OCI-M1 (cell line): ENCODE results near the gene BTN3A1.

ENCODE experiments used
- DNase-seq: peaks from one replicate; lab custom pipeline; 2025; lab: John Stamatoyannopoulos, UW

The BTN3A1 gene

GRCh38 chr6:26379740-26380139, 22.3 kb upstream of the BTN3A1 start:
- no peak for DNase-seq

GRCh38 chr6:26380256-26380655, 21.8 kb upstream of the BTN3A1 start:
- DNase-seq, result no peak

DNA sequence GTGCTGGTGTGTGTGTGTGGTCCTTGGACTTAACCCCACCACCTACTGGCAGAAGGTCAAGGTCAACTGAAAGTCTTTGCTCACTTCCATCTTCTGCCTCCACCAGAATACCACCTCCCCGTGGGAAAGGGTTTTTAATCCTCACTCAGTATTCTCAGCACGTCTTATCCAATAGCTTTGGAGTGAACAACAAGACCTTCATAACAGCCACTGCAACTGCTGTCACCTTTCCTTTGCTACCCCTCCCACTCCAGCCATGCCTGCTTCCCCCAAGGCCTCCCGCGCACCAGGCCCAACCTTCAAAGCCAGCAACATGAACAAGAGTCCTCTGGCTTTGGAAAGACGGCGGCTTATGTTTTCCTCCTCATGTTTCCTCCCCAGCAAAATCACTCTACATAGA, 20.0 kb upstream of the BTN3A1 start:
- DNase-seq, result no peak

DNA sequence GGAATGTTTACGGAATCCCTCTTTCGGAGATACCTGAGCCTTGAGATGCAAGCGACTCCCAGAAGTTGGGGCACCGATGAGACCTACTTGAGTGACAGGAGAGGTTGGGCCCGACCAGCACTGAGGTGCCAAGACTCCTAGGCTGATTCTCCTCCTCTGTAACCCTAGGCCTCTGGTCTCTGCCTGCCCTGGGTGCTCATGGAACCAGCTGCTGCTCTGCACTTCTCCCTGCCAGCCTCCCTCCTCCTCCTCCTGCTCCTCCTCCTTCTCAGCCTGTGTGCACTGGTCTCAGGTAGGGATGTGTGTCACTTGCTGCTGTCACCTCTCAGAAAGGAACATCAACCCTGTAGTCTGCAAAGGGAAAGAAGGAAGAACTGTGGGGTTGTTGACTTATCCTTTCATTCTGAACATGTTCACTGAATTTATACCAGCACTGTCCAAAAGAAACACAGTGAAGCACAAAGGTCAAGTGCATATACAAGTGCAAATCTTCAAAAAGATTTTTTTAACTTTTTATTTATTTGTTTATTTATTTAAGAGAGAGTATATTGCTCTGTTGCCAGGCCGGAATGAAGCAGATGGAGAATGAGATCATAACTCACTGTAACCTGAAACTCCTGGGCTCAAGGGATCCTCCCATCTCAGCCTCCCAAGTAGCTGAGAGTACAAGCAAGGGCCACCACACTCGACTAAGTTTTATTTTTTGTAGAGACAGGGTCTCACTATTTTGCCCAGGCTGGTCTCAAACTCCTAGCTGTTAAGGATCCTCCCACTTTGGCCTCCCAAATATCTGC, 18.3 kb upstream of the BTN3A1 start:
- DNase-seq, result peak; percentile 68

DNA sequence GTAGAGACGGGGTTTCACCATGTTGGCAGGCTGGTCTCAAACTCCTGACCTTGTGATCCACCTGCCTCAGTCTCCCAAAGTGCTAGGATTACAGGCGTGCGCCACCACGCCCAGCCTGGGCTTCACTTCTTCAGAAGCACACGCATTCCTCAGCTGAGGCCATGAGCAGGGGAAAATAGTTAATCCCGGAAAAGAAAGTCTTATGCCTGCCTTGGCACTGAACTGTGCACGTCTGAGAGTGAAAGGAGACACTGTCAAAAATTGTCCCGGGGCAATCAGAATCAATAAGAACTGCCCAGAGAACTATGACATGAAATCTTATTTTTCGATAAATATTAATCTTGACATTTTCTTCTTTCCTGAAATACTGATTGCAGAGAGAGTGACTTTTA, 16.3 kb upstream of the BTN3A1 start:
- DNase-seq, result no peak

DNA sequence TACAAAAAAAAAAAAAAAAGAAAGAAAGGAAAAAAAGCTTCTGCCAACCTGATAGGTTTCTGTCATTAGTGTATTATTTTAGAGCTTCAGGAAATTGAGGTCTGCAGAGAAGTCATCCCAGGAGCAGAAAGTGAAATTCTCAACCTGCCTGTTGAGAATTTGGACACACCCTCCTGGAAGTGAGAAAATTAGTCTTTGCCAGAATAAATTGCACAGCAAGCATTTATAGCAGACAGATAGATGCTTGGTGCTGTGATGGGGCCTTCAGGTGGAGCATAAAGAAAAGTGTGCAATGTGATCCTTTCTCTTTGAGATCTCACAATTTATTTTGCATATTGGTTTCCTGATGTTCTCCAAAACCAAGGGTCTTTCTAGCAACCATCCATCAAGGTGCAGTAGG, 14.5 kb upstream of the BTN3A1 start:
- DNase-seq, result no peak

DNA sequence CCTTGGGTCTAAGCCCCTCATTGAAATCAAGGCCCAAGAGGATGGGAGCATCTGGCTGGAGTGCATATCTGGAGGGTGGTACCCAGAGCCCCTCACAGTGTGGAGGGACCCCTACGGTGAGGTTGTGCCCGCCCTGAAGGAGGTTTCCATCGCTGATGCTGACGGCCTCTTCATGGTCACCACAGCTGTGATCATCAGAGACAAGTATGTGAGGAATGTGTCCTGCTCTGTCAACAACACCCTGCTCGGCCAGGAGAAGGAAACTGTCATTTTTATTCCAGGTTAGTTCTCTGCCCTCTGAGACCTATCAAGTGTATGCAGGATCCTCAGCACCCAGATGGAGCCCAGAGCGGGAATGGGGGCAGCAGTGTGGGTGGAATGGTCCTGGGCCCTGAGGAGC, 14.1 kb upstream of the BTN3A1 start:
- no peak for DNase-seq

DNA sequence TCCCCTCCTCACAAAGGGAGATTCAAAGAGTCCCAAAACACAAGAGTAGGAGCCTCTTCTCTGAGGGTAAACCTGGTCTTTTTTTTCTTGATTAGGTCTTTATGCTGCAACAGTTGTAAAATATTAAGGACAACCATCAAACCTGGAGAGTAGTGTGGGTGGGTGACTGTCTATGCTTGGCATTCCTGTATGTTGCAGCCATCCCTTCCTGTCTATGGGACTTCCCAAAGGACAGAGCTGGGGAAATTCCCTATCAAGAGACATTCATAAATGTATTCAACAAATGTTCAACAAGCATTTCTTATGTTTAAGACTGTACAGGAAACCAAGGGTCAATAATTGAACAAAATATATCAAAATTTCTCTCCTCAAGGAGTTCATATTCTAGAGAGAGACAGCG, 13.6 kb upstream of the BTN3A1 start:
- no peak for DNase-seq

- peak; percentile 74 for DNase-seq
These were observed 12.7 kb upstream of the BTN3A1 start for GRCh38 chr6:26389349-26389894.

GRCh38 chr6:26390531-26390930, 11.5 kb upstream of the BTN3A1 start:
- DNase-seq, result no peak

DNA sequence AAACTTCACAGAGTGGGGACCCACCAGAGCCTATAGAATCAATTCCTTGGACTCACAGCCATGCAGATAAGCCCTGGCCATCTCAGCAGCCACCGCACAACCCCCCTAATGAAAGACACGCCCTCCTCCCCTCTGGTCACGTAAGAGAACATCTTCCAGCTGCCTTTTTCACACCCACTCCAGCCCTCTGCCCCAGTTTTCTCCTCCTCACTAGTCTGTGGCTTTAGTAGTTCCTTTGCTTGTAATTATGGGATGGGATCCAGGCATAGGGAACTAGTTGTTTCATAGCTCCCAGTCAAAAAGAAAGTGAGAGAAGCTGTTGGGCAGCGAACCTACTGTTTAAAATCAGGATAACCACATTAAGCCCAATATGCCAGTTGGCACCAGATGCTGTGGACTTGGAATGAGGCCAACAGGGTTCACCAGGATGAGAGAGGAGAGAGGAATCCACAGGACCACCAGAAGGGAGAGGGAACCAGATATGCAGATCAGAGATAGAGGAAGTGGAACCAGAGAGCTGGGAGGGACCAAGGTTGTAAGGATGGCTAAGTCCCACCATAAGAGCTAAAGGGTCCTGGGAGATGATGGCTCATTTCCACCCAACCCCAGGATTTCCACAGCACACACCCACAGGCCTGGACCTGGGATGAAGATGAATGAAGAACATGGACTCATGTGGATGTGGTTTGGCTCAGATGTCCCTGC, 9.0 kb upstream of the BTN3A1 start:
- DNase-seq, result no peak

DNA sequence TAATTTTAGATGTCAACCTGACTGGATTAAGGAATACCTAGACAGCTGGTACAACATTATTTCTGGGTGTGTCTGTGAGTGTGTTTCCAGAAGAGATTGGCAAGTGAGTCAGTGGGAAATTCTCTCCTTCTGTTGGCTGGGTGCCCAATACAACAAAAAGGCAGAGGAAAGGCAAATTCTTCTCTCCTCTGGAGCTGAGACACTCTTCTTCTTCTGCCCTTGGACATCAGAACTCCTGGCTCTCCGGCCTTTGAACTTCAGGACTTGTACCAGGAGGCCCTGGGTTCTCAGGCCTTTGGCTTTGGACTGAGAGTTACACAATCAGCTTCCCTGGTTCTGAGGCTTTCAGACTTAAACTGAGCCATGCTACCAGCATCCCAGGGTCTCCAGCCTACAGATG, 7.8 kb upstream of the BTN3A1 start:
- peak; percentile 17 for DNase-seq

DNA sequence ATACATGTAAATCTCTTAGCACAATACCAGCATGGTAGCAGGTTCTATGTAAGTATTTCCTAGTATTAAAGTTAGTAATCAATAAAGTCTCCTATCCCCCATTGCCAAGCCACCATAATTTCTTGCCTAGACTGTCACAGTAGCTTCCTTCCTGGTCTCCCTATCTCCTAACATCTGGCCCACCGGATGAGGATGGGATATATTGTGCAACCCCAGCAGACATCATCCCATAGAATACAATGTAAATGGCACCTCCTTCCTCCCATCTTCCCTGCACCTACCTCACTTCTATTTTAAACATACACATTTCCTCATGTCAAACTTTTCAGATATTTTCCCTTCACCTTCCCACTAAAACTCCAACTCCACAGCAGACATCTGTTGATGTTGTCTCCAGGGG, 3.5 kb upstream of the BTN3A1 start:
- DNase-seq, result no peak

GRCh38 chr6:26400626-26401025, 1.4 kb upstream of the BTN3A1 start:
- DNase-seq, result peak; percentile 49

GRCh38 chr6:26401389-26401986, 587 bp upstream of the BTN3A1 start:
- peak; percentile 43 for DNase-seq

DNA sequence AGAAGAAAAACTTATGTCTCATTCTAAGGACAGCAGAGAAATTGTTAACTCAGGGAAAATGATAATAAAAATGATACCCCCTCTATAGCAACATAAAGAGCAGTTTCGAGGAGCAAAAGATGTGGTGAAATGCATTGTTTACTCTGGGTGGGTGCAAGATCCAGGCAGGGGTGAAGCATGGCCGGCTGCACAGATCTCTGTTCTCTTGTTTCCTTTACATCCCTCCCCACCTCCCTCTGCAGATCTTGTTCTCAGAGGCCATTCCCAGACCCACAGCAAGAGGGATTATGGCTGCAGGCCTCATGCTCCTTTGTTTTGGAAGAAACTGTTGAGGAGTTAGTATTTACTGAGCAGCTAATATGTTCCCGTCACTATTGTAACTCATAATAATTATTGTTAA, 1.8 kb downstream of the BTN3A1 start:
- no peak for DNase-seq

GRCh38 chr6:26404546-26404945, 2.5 kb downstream of the BTN3A1 start:
- no peak for DNase-seq

DNA sequence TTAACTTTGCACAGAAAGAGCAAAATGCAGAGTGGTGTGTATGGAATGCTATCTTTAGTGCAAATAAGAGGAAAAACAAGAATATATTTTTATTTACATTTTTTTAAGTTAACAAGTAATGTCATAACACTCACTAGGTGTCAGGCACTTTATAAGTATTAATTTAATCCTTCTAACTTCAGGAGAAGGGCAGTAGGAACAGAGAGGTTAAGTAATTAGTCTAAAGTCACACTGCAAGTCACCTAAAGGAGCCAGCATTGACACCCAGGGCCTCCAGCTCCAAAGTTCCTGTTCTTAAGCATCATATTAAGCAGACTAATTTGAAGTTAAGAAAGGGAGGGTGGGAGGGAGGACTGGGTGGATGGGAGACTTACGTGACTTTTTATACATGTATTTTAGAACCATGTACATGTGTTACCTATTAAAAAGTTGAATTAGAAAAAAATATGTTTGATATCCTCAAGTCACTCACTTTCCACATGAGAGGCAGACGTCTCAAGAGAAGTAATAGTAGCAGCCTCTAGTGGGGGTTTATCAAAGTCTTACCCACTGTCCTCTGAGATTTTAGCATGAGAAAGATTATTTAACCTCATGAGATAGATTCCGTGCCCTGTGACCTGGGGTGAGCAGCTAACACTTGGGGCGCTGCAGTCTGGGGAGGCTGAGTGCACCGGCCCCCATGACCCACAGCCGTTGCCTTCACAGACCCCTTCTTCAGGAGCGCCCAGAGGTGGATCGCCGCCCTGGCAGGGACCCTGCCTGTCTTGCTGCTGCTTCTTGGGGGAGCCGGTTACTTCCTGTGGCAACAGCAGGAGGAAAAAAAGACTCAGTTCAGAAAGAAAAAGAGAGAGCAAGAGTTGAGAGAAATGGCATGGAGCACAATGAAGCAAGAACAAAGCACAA, 7.0 kb downstream of the BTN3A1 start:
- no peak for DNase-seq

GRCh38 chr6:26411751-26412150, 9.7 kb downstream of the BTN3A1 start:
- DNase-seq, result no peak

DNA sequence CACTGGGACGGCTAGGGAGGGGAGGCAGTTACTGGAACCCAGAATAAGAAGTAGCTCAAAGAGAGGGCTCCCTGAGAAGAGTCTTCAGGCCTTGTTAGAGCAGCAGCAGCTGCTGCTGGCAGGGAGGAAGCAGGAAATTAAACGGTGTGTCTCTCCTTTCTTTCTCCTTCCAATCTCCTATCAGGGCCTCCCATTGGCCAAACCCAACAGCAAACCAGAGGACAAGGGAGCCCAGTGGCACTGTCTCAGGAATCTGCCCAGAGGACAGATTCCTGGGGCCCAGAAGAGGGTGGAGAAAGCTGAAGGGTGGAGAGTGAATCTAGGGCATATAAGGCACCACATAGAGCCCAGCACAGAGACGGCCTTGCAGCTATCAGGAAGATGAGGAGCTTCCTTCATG, 10.2 kb downstream of the BTN3A1 start:
- no peak for DNase-seq

GRCh38 chr6:26412954-26413353, 10.9 kb downstream of the BTN3A1 start:
- DNase-seq, result no peak

GRCh38 chr6:26414281-26414680, 12.2 kb downstream of the BTN3A1 start:
- DNase-seq, result peak; percentile 43
